ENCODE data around the gene SMYD3. TPM values are rescaled to one million over a fixed set of nuclear protein-coding genes. Genes with fewer than 3 reads are reported as not detected.

The SMYD3 gene
- total RNA-seq, 8 experiments from 2014 or later: 8.8 to 39.7 (median 29.1) TPM

DNA sequence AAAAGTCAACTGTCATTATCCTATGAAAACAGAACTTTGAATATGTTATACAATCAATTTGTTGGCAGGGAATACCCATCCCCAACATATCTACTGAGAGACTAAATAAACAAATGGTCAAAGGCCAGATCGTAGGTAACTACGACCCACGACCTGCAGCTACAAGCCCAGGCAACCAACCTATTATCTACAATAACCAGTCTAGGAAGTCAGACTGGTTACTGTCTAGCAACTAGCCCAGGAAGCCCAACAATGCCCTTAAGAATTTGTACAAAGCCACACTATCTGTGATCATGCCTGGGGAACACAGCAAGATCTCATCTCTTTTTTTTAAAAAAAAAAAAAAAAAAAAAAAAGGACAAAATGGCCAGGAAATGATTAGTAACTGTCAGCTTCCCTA, 58.7 kb downstream of the SMYD3 start:
- ATAC-seq (replicated peaks in 6 of 8): no peak
- Histone ChIP-seq H3K27ac (no peak overlapping the region), H3K4me3 (no peak overlapping the region), H3K4me1 (replicated peaks in 1 of 2) (peaks cover 5 to 7% of the 10 kb centered on the region in 2 donors)
- in situ Hi-C loops (cut with MboI; ENCODE audit: low pct_unique_long_range_greater_than_20kb in 2 of 9, low sequenced_read_pairs in 9 of 9, unreplicated experiment in 9 of 9): loop anchor here in 2 of 9 experiments (25.0 kb wide), 2 partner anchors 161 to 436 kb away; no protein-coding TSS in a partner anchor
- WGBS, 10 experiments: 64 to 100% (median 94%) methylated on average over 2 to 3 of the region's 3 CpGs; no CpG with 5 or more reads in 4 of the 10 experiments

DNA sequence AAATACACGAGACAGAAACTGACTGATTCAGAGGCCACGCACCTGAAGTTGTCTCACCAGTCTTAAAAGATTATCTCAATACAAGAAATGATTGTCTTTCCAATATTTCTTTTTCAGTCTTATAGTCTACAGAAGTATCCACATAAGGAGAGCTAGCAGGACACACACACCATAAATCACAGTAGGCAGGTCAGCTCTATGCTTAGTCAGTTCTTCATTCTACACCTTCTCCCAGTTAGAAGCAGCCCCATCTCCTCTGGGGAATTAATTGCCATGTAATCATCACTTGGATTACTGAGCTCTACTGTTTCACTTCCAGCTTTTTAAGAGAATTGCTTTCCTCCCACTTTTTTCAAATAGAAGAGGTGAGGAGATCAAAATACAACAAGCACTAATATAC, 59.6 kb downstream of the SMYD3 start:
- peaks cover 5 to 7% of the 10 kb centered on the region in 2 donors for H3K4me1 ChIP-seq (replicated peaks in 1 of 2)
- WGBS, 10 experiments: 44 to 100% (median 88%) methylated on average over 1 to 2 of the region's 2 CpGs
- peak in 5 of 8 experiments; percentile 84 to 98 (median 96) for ATAC-seq (replicated peaks in 6 of 8)
- in situ Hi-C loops (cut with MboI; ENCODE audit: low pct_unique_long_range_greater_than_20kb in 2 of 9, low sequenced_read_pairs in 9 of 9, unreplicated experiment in 9 of 9): loop anchor here in 2 of 9 experiments (25.0 kb wide), 2 partner anchors 160 to 435 kb away; no protein-coding TSS in a partner anchor
- no peak overlapping the region for H3K27ac ChIP-seq
- no peak overlapping the region for H3K4me3 ChIP-seq

GRCh38 chr1:246445503-246445902, 61.6 kb downstream of the SMYD3 start:
- 84 to 100% (median 95%) methylated on average over 2 to 3 of the region's 3 CpGs; no CpG with 5 or more reads in 1 of the 10 experiments for WGBS, 10 experiments
- H3K4me3 ChIP-seq: no peak overlapping the region
- H3K4me1 ChIP-seq (replicated peaks in 1 of 2): peaks cover 5 to 7% of the 10 kb centered on the region in 2 donors
- no peak for ATAC-seq (replicated peaks in 6 of 8)
- in situ Hi-C loops (cut with MboI; ENCODE audit: low pct_unique_long_range_greater_than_20kb in 2 of 9, low sequenced_read_pairs in 9 of 9, unreplicated experiment in 9 of 9): loop anchor here in 2 of 9 experiments (25.0 kb wide), 2 partner anchors 158 to 433 kb away; no protein-coding TSS in a partner anchor
- no peak overlapping the region for H3K27ac ChIP-seq

DNA sequence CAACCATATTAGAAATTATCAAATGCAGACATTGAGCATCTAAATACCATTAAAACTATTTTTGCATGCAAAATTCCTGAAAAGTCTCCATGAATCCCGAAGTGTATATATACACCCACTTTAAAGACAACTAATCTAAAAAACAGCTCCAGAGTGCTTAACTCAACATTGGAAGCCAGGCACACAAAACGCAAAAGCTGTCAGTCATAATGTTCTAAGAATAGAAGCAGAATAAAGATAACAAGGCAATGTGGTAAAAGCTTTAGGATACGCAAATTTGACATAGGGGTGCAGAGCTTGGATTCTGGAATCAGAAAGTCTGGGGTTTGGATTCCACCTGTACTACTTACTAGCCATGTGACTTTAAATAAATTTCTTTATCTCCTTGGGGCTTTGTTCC, 62.5 kb downstream of the SMYD3 start:
- in situ Hi-C loops (cut with MboI; ENCODE audit: low pct_unique_long_range_greater_than_20kb in 2 of 9, low sequenced_read_pairs in 9 of 9, unreplicated experiment in 9 of 9): loop anchor here in 2 of 9 experiments (25.0 kb wide), 2 partner anchors 157 to 432 kb away; no protein-coding TSS in a partner anchor

GRCh38 chr1:246437961-246438360, 69.1 kb downstream of the SMYD3 start:
- 24 to 94% (median 72%) methylated on average over 2 to 3 of the region's 3 CpGs for WGBS, 10 experiments
- Histone ChIP-seq H3K27ac (no peak overlapping the region), H3K4me3 (no peak overlapping the region), H3K4me1 (replicated peaks in 1 of 2) (no peaks in the 10 kb centered on the region)
- no peak for ATAC-seq (replicated peaks in 6 of 8)
- in situ Hi-C loops (cut with MboI; ENCODE audit: low pct_unique_long_range_greater_than_20kb in 2 of 9, low sequenced_read_pairs in 9 of 9, unreplicated experiment in 9 of 9): loop anchor here in 2 of 9 experiments (25.0 kb wide), 2 partner anchors 151 to 426 kb away; no protein-coding TSS in a partner anchor

More for the DNA sequence above, 62.5 kb downstream of the SMYD3 start:
- 33 to 100% (median 83%) methylated on average over 1 to 3 of the region's 3 CpGs; no CpG with 5 or more reads in 1 of the 10 experiments for WGBS, 10 experiments
- ATAC-seq (replicated peaks in 6 of 8): no peak
- no peak overlapping the region for H3K4me3 ChIP-seq
- no peak overlapping the region for H3K27ac ChIP-seq
- H3K4me1 ChIP-seq (replicated peaks in 1 of 2): peaks cover 4 to 5% of the 10 kb centered on the region in 2 donors

- in situ Hi-C loops (cut with MboI; ENCODE audit: low pct_unique_long_range_greater_than_20kb in 2 of 9, low sequenced_read_pairs in 9 of 9, unreplicated experiment in 9 of 9): loop anchor here in 2 of 9 experiments (25.0 kb wide), 2 partner anchors 148 to 423 kb away; no protein-coding TSS in a partner anchor
- Histone ChIP-seq H3K4me1 (replicated peaks in 1 of 2) (no peaks in the 10 kb centered on the region), H3K4me3 (no peak overlapping the region), H3K27ac (no peak overlapping the region)
- WGBS, 10 experiments: 41 to 92% (median 78%) methylated on average over 3 to 6 of the region's 6 CpGs
- ATAC-seq (replicated peaks in 6 of 8): no peak
Observed at GRCh38 chr1:246435421-246436041, 71.5 kb downstream of the SMYD3 start.

GRCh38 chr1:246434335-246434734, 72.7 kb downstream of the SMYD3 start:
- in situ Hi-C loops (cut with MboI; ENCODE audit: low pct_unique_long_range_greater_than_20kb in 2 of 9, low sequenced_read_pairs in 9 of 9, unreplicated experiment in 9 of 9): loop anchor here in 2 of 9 experiments (25.0 kb wide), 2 partner anchors 147 to 422 kb away; no protein-coding TSS in a partner anchor
- H3K4me1 ChIP-seq (replicated peaks in 1 of 2): no peaks in the 10 kb centered on the region
- 86 to 100% (median 95%) methylated on average over 1 to 5 of the region's 5 CpGs for WGBS, 10 experiments
- ATAC-seq (replicated peaks in 6 of 8): no peak
- no peak overlapping the region for H3K27ac ChIP-seq
- H3K4me3 ChIP-seq: no peak overlapping the region

DNA sequence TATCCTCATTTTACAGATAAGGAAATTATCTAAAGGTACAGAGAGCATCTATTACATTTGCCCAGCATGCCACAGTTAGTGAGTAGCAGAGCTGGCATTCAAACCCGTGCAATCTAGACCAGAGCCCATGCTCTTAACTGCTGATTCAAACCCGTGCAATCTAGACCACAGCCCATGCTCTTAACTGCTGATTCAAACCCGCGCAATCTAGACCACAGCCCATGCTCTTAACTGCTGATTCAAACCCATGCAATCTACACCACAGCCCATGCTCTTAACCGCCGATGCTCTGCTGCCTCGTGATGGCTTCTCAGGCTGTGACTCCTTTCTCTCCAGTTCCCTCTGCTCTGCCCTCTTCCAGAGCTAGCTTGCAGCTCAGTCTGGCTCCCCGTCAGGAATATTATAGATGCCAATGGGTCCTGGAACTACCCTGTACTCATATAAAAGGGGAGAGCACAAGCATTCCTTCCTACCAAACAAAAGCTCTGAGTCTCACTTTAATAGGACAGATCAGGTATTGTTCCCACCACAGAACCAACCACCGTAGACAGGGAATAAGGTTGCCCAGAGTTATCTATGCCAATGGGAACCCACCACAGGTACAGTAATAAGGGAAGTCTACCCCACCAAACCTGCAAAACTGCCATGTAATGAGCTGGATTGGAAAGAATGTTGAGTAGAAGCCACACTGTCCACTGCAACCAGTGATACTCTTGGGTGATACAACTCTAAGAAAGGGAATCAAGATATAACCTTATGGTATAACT, 78.4 kb downstream of the SMYD3 start:
- Histone ChIP-seq H3K4me3 (no peak overlapping the region), H3K4me1 (replicated peaks in 1 of 2) (no peaks in the 10 kb centered on the region), H3K27ac (no peak overlapping the region)
- 26 to 100% (median 82%) methylated on average over 3 to 8 of the region's 9 CpGs; no CpG with 5 or more reads in 2 of the 10 experiments for WGBS, 10 experiments
- in situ Hi-C loops (cut with MboI; ENCODE audit: low pct_unique_long_range_greater_than_20kb in 2 of 9, low sequenced_read_pairs in 9 of 9, unreplicated experiment in 9 of 9): loop anchor here in 2 of 9 experiments (25.0 kb wide), 2 partner anchors 141 to 416 kb away; no protein-coding TSS in a partner anchor
- peak in 2 of 8 experiments; percentile 31 to 86 for ATAC-seq (replicated peaks in 6 of 8)

DNA sequence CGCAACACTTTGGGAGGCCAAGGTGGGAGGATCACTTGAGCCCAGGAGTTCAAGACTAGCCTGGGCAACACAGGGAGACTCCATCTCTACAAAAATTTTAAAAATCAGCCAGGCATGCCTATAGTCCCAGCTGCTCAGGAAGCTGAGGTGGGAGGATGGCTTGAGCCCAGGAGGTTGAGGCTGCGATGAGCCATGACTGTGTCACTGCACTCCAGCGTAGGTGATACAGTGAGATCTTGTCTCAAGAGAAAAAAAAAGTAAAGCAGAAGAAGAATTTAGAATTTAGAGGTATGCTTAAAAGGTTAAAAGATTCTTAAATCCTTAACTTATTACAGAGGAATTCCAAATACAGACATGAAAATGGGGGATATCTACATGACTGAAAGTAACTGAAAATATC, 79.5 kb downstream of the SMYD3 start:
- no peak for ATAC-seq (replicated peaks in 6 of 8)
- in situ Hi-C loops (cut with MboI; ENCODE audit: low pct_unique_long_range_greater_than_20kb in 2 of 9, low sequenced_read_pairs in 9 of 9, unreplicated experiment in 9 of 9): loop anchor here in 2 of 9 experiments (25.0 kb wide), 2 partner anchors 140 to 415 kb away; no protein-coding TSS in a partner anchor
- WGBS, 10 experiments: 17 to 100% (median 93%) methylated on average over 1 to 3 of the region's 3 CpGs; no CpG with 5 or more reads in 1 of the 10 experiments
- H3K27ac ChIP-seq: no peak overlapping the region
- no peaks in the 10 kb centered on the region for H3K4me1 ChIP-seq (replicated peaks in 1 of 2)
- no peak overlapping the region for H3K4me3 ChIP-seq

DNA sequence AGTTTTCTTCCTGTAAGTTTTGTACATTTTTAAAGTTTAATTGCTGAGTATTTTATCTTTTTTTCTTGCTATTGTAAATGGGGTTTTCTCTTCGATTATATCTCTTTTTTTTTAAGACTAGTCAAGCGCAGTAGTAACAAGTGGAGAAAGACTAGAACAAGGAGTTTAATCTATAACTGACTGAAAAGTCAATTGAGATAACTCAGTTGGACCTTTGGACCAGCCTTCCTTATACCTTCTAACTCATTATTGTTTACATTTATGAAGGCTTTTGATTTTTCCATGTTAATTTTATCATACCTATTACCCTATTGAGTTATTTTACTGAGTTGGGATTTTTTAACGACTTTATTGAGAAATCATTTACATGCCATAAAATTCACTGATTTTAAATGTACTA, 81.2 kb downstream of the SMYD3 start:
- Histone ChIP-seq H3K4me1 (replicated peaks in 1 of 2) (no peaks in the 10 kb centered on the region), H3K4me3 (no peak overlapping the region), H3K27ac (no peak overlapping the region)
- ATAC-seq (replicated peaks in 6 of 8): no peak
- in situ Hi-C loops (cut with MboI; ENCODE audit: low pct_unique_long_range_greater_than_20kb in 2 of 9, low sequenced_read_pairs in 9 of 9, unreplicated experiment in 9 of 9): loop anchor here in 2 of 9 experiments (25.0 kb wide), 2 partner anchors 139 to 414 kb away; no protein-coding TSS in a partner anchor
- WGBS, 10 experiments: 89 to 100% (median 96%) methylated on average over 3 of the region's 3 CpGs

GRCh38 chr1:246425139-246425794, 81.8 kb downstream of the SMYD3 start:
- no peak for ATAC-seq (replicated peaks in 6 of 8)
- in situ Hi-C loops (cut with MboI; ENCODE audit: low pct_unique_long_range_greater_than_20kb in 2 of 9, low sequenced_read_pairs in 9 of 9, unreplicated experiment in 9 of 9): loop anchor here in 2 of 9 experiments (25.0 kb wide), 2 partner anchors 138 to 413 kb away; no protein-coding TSS in a partner anchor
- WGBS, 10 experiments: 79 to 100% (median 89%) methylated on average over 1 to 7 of the region's 7 CpGs; no CpG with 5 or more reads in 1 of the 10 experiments
- no peak overlapping the region for H3K4me3 ChIP-seq
- no peak overlapping the region for H3K27ac ChIP-seq
- H3K4me1 ChIP-seq (replicated peaks in 1 of 2): no peaks in the 10 kb centered on the region

DNA sequence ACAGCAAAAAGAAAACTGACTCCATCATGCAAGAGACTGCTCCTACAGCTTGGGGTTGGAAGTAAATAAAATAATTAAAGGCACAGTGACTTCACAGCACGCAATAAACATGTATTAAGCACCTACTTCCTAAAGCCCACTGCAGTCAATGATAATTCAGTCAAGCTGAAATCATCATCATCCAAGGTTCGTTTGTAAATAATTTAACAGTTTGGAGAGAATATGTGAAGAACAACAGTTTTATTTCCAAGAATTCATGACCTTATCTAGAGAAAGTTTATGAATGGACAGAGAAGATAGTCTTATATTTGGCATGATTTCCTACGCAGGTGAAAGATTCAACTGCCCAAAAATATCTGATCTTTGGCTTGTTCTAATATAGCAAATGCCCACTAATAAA, 86.8 kb downstream of the SMYD3 start:
- H3K4me1 ChIP-seq (replicated peaks in 1 of 2): no peaks in the 10 kb centered on the region

More for the DNA sequence above, 86.8 kb downstream of the SMYD3 start:
- ATAC-seq (replicated peaks in 6 of 8): no peak
- in situ Hi-C loops (cut with MboI; ENCODE audit: low pct_unique_long_range_greater_than_20kb in 2 of 9, low sequenced_read_pairs in 9 of 9, unreplicated experiment in 9 of 9): no loop called here
- 68 to 100% (median 99%) methylated on average over 1 to 3 of the region's 3 CpGs for WGBS, 10 experiments
- H3K27ac ChIP-seq: no peak overlapping the region
- no peak overlapping the region for H3K4me3 ChIP-seq
